ENCODE measurements around the gene SAMD11.
A peak's percentile ranks its signal among the peaks of the same experiment; 100 is the strongest.
"Not testable (repeated sequence)": the region's sequence is repeated elsewhere in the genome, so short reads cannot be mapped to it uniquely, and the experiment has no call there.

Gene SAMD11

GRCh38 chr1:978835-979743 is 55.4 kb downstream of the SAMD11 start:
- no peak for DNase-seq

- no peak for DNase-seq
These were observed 56.0 kb downstream of the SAMD11 start for GRCh38 chr1:979744-980072.

GRCh38 chr1:980137-980571 is 56.4 kb downstream of the SAMD11 start:
- no peak for DNase-seq

GRCh38 chr1:980602-981395 is 57.1 kb downstream of the SAMD11 start:
- no peak for DNase-seq

- DNase-seq, result no peak
These were observed 57.8 kb downstream of the SAMD11 start for GRCh38 chr1:981491-981954.

GRCh38 chr1:981955-982558 is 58.3 kb downstream of the SAMD11 start, which contains the start of gene PERM1:
TSS of gene PERM1 (minus strand) at chr1:982093. CDS start at chr1:981029, 1,064 bp downstream.
- DNase-seq, result no peak

GRCh38 chr1:982765-983436 is 59.2 kb downstream of the SAMD11 start:
- no peak for DNase-seq

GRCh38 chr1:983798-984475 is 60.2 kb downstream of the SAMD11 start:
- DNase-seq, result peak; percentile 16

- no peak for DNase-seq
These were observed 60.7 kb downstream of the SAMD11 start for GRCh38 chr1:984476-984814.

- no peak for DNase-seq
These were observed 61.4 kb downstream of the SAMD11 start for GRCh38 chr1:985126-985525.

- DNase-seq, result not testable (repeated sequence)
These were observed 64.3 kb downstream of the SAMD11 start for GRCh38 chr1:988061-988460.

- not testable (repeated sequence) for DNase-seq
These were observed 67.6 kb downstream of the SAMD11 start for GRCh38 chr1:991275-991674.

- DNase-seq, result no peak
These were observed 68.2 kb downstream of the SAMD11 start for GRCh38 chr1:991895-992294.

GRCh38 chr1:992362-992761 is 68.6 kb downstream of the SAMD11 start:
- DNase-seq, result no peak

- no peak for DNase-seq
These were observed 69.8 kb downstream of the SAMD11 start for GRCh38 chr1:993379-993995.
